ENCODE data around the gene PTX3. TPM values are rescaled to one million over a fixed set of nuclear protein-coding genes. Genes with fewer than 3 reads are reported as not detected.

Gene PTX3
- 0.06 and 0.07 TPM in 2 replicates for polyA plus RNA-seq (2013)

GRCh38 chr3:157436583-157437291 is at the start of gene PTX3:
Gene PTX3, plus strand, starts transcription at chr3:157436850. Its CDS starts 84 bp downstream, at chr3:157436934.
- peak in 1 of 2 donors; percentile 27 for DNase-seq
- Histone ChIP-seq H3K79me1 (ENCODE audit: low read length) (no peaks in the 10 kb centered on the region), H3K4me2 (ENCODE audit: low read length) (peak within 1 kb of the TSS; percentile 87), H4K91ac (ENCODE audit: low read depth, low read length) (no peak within 1 kb of the TSS), H3K4me3 (ENCODE audit: low read depth, low read length) (peak within 1 kb of the TSS; percentile 69), H3K36me3 (ENCODE audit: control insufficient read depth in 1 of 2, insufficient read depth in 2 of 2, low read length in 2 of 2) (no peaks in the 10 kb centered on the region), H2AFZ (ENCODE audit: insufficient read depth, low read length, poor library complexity) (peak within 1 kb of the TSS; percentile 42), H3K27me3 (ENCODE audit: insufficient read depth, low read length) (peaks cover 17% of the 10 kb centered on the region), H2AK5ac (ENCODE audit: low read length) (no peak within 1 kb of the TSS), H3K14ac (ENCODE audit: low read length) (no peak within 1 kb of the TSS), H2BK12ac (ENCODE audit: low read length) (no peak within 1 kb of the TSS), H3K23ac (ENCODE audit: low read length) (no peak within 1 kb of the TSS), H3K4ac (ENCODE audit: low read depth, low read length) (no peak within 1 kb of the TSS), H3K79me2 (ENCODE audit: control insufficient read depth, insufficient read depth, low read length, poor library complexity) (peaks cover 2% of the 10 kb centered on the region), H3K27ac (ENCODE audit: low read depth, low read length) (no peak within 1 kb of the TSS), H3K9ac (ENCODE audit: low read length) (no peak within 1 kb of the TSS), H2BK5ac (ENCODE audit: low read depth, low read length, poor library complexity) (no peak within 1 kb of the TSS), H4K12ac (ENCODE audit: low read depth, low read length) (no peak within 1 kb of the TSS), H4K8ac (ENCODE audit: low read depth, low read length) (no peak within 1 kb of the TSS), H2BK120ac (ENCODE audit: insufficient read depth, low read length, poor library complexity) (no peak within 1 kb of the TSS), H3K4me1 (ENCODE audit: control insufficient read depth in 1 of 2, insufficient read depth in 2 of 2, low read length in 2 of 2) (peaks cover 3 to 6% of the 10 kb centered on the region in 2 experiments), H3K18ac (ENCODE audit: low read length) (no peak within 1 kb of the TSS), H3K9me3 (ENCODE audit: insufficient read depth, low read depth, low read length) (no peaks in the 10 kb centered on the region)
- no CpG with 5 or more reads among the region's 15 CpGs for WGBS (ENCODE audit: extremely low coverage, insufficient coverage, insufficient read length)

GRCh38 chr3:157387708-157388435 is 48.8 kb upstream of the PTX3 start:
- Histone ChIP-seq H3K36me3 (ENCODE audit: control insufficient read depth in 1 of 2, insufficient read depth in 2 of 2, low read length in 2 of 2) (no peaks in the 10 kb centered on the region), H4K8ac (ENCODE audit: low read depth, low read length) (no peak overlapping the region), H4K91ac (ENCODE audit: low read depth, low read length) (no peak overlapping the region), H3K27ac (ENCODE audit: low read depth, low read length) (no peak overlapping the region), H3K27me3 (ENCODE audit: insufficient read depth, low read length) (no peaks in the 10 kb centered on the region), H3K9me3 (ENCODE audit: insufficient read depth, low read depth, low read length) (peaks cover 2% of the 10 kb centered on the region), H2BK12ac (ENCODE audit: low read length) (no peak overlapping the region), H3K23ac (ENCODE audit: low read length) (no peak overlapping the region), H4K12ac (ENCODE audit: low read depth, low read length) (no peak overlapping the region), H3K14ac (ENCODE audit: low read length) (no peak overlapping the region), H3K79me2 (ENCODE audit: control insufficient read depth, insufficient read depth, low read length, poor library complexity) (no peaks in the 10 kb centered on the region), H3K18ac (ENCODE audit: low read length) (no peak overlapping the region), H3K4me1 (ENCODE audit: control insufficient read depth in 1 of 2, insufficient read depth in 2 of 2, low read length in 2 of 2) (no peaks in the 10 kb centered on the region), H3K9ac (ENCODE audit: low read length) (no peak overlapping the region), H3K79me1 (ENCODE audit: low read length) (no peaks in the 10 kb centered on the region), H2AFZ (ENCODE audit: insufficient read depth, low read length, poor library complexity) (no peak overlapping the region), H3K4me3 (ENCODE audit: low read depth, low read length) (no peak overlapping the region), H3K4me2 (ENCODE audit: low read length) (no peak overlapping the region), H2AK5ac (ENCODE audit: low read length) (no peak overlapping the region), H2BK120ac (ENCODE audit: insufficient read depth, low read length, poor library complexity) (no peak overlapping the region), H3K4ac (ENCODE audit: low read depth, low read length) (no peak overlapping the region), H2BK5ac (ENCODE audit: low read depth, low read length, poor library complexity) (no peak overlapping the region)
- WGBS (ENCODE audit: extremely low coverage, insufficient coverage, insufficient read length), result no CpG with 5 or more reads among the region's 3 CpGs
- DNase-seq, result no peak

- Histone ChIP-seq H3K4ac (ENCODE audit: low read depth, low read length) (no peak overlapping the region), H3K4me3 (ENCODE audit: low read depth, low read length) (no peak overlapping the region), H2AFZ (ENCODE audit: insufficient read depth, low read length, poor library complexity) (no peak overlapping the region), H4K8ac (ENCODE audit: low read depth, low read length) (no peak overlapping the region), H3K23ac (ENCODE audit: low read length) (no peak overlapping the region), H3K9ac (ENCODE audit: low read length) (no peak overlapping the region), H3K79me2 (ENCODE audit: control insufficient read depth, insufficient read depth, low read length, poor library complexity) (no peaks in the 10 kb centered on the region), H2AK5ac (ENCODE audit: low read length) (no peak overlapping the region), H3K9me3 (ENCODE audit: insufficient read depth, low read depth, low read length) (peaks cover 2% of the 10 kb centered on the region), H3K79me1 (ENCODE audit: low read length) (no peaks in the 10 kb centered on the region), H2BK5ac (ENCODE audit: low read depth, low read length, poor library complexity) (no peak overlapping the region), H3K14ac (ENCODE audit: low read length) (no peak overlapping the region), H3K27ac (ENCODE audit: low read depth, low read length) (no peak overlapping the region), H3K4me2 (ENCODE audit: low read length) (no peak overlapping the region), H4K12ac (ENCODE audit: low read depth, low read length) (no peak overlapping the region), H3K4me1 (ENCODE audit: control insufficient read depth in 1 of 2, insufficient read depth in 2 of 2, low read length in 2 of 2) (no peaks in the 10 kb centered on the region), H2BK120ac (ENCODE audit: insufficient read depth, low read length, poor library complexity) (no peak overlapping the region), H3K18ac (ENCODE audit: low read length) (no peak overlapping the region), H4K91ac (ENCODE audit: low read depth, low read length) (no peak overlapping the region), H2BK12ac (ENCODE audit: low read length) (no peak overlapping the region), H3K36me3 (ENCODE audit: control insufficient read depth in 1 of 2, insufficient read depth in 2 of 2, low read length in 2 of 2) (no peaks in the 10 kb centered on the region), H3K27me3 (ENCODE audit: insufficient read depth, low read length) (no peaks in the 10 kb centered on the region)
- no peak for DNase-seq
Observed at GRCh38 chr3:157388976-157389375, 47.7 kb upstream of the PTX3 start.

- no peak overlapping the region for H4K91ac ChIP-seq (ENCODE audit: low read depth, low read length)
- H2BK120ac ChIP-seq (ENCODE audit: insufficient read depth, low read length, poor library complexity), result no peak overlapping the region
- no peak overlapping the region for H3K23ac ChIP-seq (ENCODE audit: low read length)
- H3K9me3 ChIP-seq (ENCODE audit: insufficient read depth, low read depth, low read length), result peaks cover 2% of the 10 kb centered on the region
- no peak overlapping the region for H2AFZ ChIP-seq (ENCODE audit: insufficient read depth, low read length, poor library complexity)
- DNase-seq, result peak in 1 of 2 donors; percentile 3
- H3K4ac ChIP-seq (ENCODE audit: low read depth, low read length), result no peak overlapping the region
- H3K4me1 ChIP-seq (ENCODE audit: control insufficient read depth in 1 of 2, insufficient read depth in 2 of 2, low read length in 2 of 2), result no peaks in the 10 kb centered on the region
- H3K79me2 ChIP-seq (ENCODE audit: control insufficient read depth, insufficient read depth, low read length, poor library complexity), result no peaks in the 10 kb centered on the region
- no peak overlapping the region for H4K8ac ChIP-seq (ENCODE audit: low read depth, low read length)
- H3K18ac ChIP-seq (ENCODE audit: low read length), result no peak overlapping the region
- no peak overlapping the region for H3K4me3 ChIP-seq (ENCODE audit: low read depth, low read length)
- no peak overlapping the region for H3K4me2 ChIP-seq (ENCODE audit: low read length)
- no peak overlapping the region for H2BK5ac ChIP-seq (ENCODE audit: low read depth, low read length, poor library complexity)
- no peak overlapping the region for H4K12ac ChIP-seq (ENCODE audit: low read depth, low read length)
- WGBS (ENCODE audit: extremely low coverage, insufficient coverage, insufficient read length), result no CpG with 5 or more reads among the region's 9 CpGs
- H3K79me1 ChIP-seq (ENCODE audit: low read length), result no peaks in the 10 kb centered on the region
- no peaks in the 10 kb centered on the region for H3K36me3 ChIP-seq (ENCODE audit: control insufficient read depth in 1 of 2, insufficient read depth in 2 of 2, low read length in 2 of 2)
- H3K27me3 ChIP-seq (ENCODE audit: insufficient read depth, low read length), result no peaks in the 10 kb centered on the region
- H3K27ac ChIP-seq (ENCODE audit: low read depth, low read length), result no peak overlapping the region
- H3K14ac ChIP-seq (ENCODE audit: low read length), result no peak overlapping the region
- H3K9ac ChIP-seq (ENCODE audit: low read length), result no peak overlapping the region
- no peak overlapping the region for H2BK12ac ChIP-seq (ENCODE audit: low read length)
- no peak overlapping the region for H2AK5ac ChIP-seq (ENCODE audit: low read length)
Observed at GRCh38 chr3:157390713-157391515, 45.7 kb upstream of the PTX3 start.
